GM18868 (cell line): ENCODE results near the gene RRP1.

Source experiments
- ATAC-seq: cut with Tn5 transposase; IDR thresholded peaks from one replicate; pipeline ENCODE4 v1.9.1; 2021; ENCODE audit warnings: mild to moderate bottlenecking, moderate library complexity; ENCODE audit not compliant: unreplicated experiment

RRP1 gene

GRCh38 chr21:43789276-43790009 is at the start of gene RRP1:
TSS of gene RRP1 (plus strand) at chr21:43789577. CDS start at chr21:43789630, 53 bp downstream.
- peak; percentile 78 for ATAC-seq

- ATAC-seq, result no peak
Observed at GRCh38 chr21:43739621-43740435, 49.5 kb upstream of the RRP1 start.

GRCh38 chr21:43740497-43741156 is 48.8 kb upstream of the RRP1 start:
- ATAC-seq, result no peak

- no peak for ATAC-seq
Observed at GRCh38 chr21:43741423-43742096, 47.8 kb upstream of the RRP1 start.

- no peak for ATAC-seq
Observed at GRCh38 chr21:43743947-43744346, 45.4 kb upstream of the RRP1 start.

- ATAC-seq, result no peak
Observed at GRCh38 chr21:43744725-43745124, 44.7 kb upstream of the RRP1 start.

GRCh38 chr21:43745772-43746517 is 43.4 kb upstream of the RRP1 start:
- no peak for ATAC-seq

- ATAC-seq, result no peak
Observed at GRCh38 chr21:43748622-43749021, 40.8 kb upstream of the RRP1 start.

GRCh38 chr21:43749651-43750262 is 39.6 kb upstream of the RRP1 start:
- ATAC-seq, result no peak

GRCh38 chr21:43750339-43751033 is 38.9 kb upstream of the RRP1 start:
- ATAC-seq, result no peak

GRCh38 chr21:43751955-43752591 is 37.3 kb upstream of the RRP1 start:
- no peak for ATAC-seq

GRCh38 chr21:43752758-43753438 is 36.5 kb upstream of the RRP1 start:
- no peak for ATAC-seq

- no peak for ATAC-seq
Observed at GRCh38 chr21:43753439-43753799, 36.0 kb upstream of the RRP1 start.

GRCh38 chr21:43754948-43755781 is 34.2 kb upstream of the RRP1 start:
- ATAC-seq, result no peak

- ATAC-seq, result no peak
Observed at GRCh38 chr21:43755820-43756594, 33.4 kb upstream of the RRP1 start.

GRCh38 chr21:43757601-43758000 is 31.8 kb upstream of the RRP1 start:
- ATAC-seq, result no peak
